HUDEP-2 (cell line): ENCODE measurements around the gene CEP44.
"Not testable (repeated sequence)": the region's sequence is repeated elsewhere in the genome, so short reads cannot be mapped to it uniquely, and the experiment has no call there.

Source experiments
- DNase-seq, 76 experiments: peaks; one replicate each; lab custom pipeline; 2025; ENCODE audit not compliant: unreplicated experiment in 76 of 76; lab: John Stamatoyannopoulos, UW

The CEP44 gene

DNA sequence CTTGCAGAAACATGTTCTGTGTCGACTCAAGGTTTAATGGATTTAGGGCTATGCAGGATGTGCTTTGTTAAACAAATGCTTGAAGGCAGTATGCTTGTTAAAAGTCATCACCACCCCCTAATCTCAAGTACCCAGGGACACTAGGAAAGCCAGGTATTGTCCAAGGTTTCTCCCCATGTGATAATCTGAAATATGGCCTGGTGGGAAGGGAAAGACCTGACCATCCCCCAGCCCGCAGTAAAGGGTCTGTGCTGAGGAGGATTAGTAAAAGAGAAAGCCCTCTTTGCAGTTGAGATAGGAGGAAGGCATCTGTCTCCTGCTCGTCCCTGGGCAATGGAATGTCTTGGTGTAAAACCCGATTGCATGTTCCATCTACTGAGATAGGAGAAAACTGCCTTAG, 96.5 kb downstream of the CEP44 start:
- not testable (repeated sequence) for DNase-seq

DNA sequence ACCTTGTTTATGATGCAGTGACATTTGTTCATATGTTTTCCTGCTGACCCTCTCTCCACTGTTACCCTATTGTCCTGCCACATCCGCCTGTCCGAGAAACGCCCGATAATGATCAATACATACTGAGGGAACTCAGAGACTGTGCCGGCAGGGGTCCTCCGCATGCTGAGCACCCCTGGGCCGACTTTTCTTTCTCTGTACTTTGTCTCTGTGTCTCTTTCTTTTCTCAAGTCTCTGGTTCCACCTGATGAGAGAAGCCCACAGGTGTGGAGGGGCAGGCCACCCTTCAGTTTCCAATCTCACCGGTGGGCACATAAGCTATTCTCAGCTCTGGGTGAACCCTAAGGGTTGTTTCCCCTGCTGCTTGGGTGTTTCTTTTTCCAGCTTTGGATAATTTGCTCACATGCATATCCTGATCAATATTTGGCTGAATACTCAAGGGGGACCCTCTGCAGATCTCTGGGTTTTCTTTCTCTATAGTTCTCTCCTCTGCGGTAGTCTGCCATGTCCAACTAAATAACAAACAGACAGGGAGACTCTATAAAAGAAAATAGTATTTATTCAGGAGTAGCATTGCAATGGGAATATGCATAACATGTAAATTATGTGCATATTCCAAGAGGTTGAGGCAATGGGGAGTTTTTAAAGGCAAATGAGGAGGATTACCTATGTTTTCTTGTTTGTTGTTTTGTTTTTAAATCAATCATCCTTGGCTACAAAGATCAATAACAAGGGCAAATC, 97.2 kb downstream of the CEP44 start:
- DNase-seq, result no peak

DNA sequence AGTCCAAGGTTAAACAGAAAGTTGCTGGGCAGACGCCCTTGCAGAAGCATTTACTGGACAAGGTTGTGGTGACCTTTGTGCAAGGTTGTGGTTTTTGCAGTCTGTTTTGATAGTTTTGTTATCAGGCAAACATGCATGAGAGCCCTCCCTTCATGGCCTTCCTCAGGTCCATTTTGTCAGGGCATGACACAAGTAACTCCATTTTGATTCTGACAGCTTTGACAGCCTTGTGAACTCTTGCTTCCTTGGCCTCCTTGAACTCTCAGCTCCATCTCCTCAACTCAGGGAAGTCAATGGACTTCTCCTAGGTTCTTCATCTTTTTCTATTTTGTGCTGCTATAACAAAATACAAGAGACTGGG, 97.7 kb downstream of the CEP44 start:
- no peak for DNase-seq
